HepG2 (cell line): ENCODE measurements around the gene OBSL1. TPM values are rescaled to one million over a fixed set of nuclear protein-coding genes. Genes with fewer than 3 reads are reported as not detected.
A peak's percentile ranks its signal among the peaks of the same experiment; 100 is the strongest.

Source experiments
- HIVEP1 ChIP-seq: sonication (generic); formaldehyde crosslinking; IDR thresholded peaks from 2 replicates; pipeline ENCODE4 v1.4.0; 2020; ENCODE audit warnings: mild to moderate bottlenecking, missing genetic modification reagents
- MEF2D ChIP-seq: sonication (generic); formaldehyde crosslinking; IDR thresholded peaks from 2 replicates; pipeline ENCODE4 v1.5.1; 2020; ENCODE audit warnings: mild to moderate bottlenecking, missing genetic modification reagents
- SCMH1 ChIP-seq: sonication (generic); formaldehyde crosslinking; IDR thresholded peaks from 2 replicates; pipeline ENCODE4 v1.9.0; 2021; ENCODE audit warnings: missing genetic modification reagents, mild to moderate bottlenecking, borderline replicate concordance
- STAG1 ChIP-seq: sonication (generic); formaldehyde crosslinking; IDR thresholded peaks from 2 replicates; pipeline ENCODE4 v1.4.0; 2020; ENCODE audit warnings: missing genetic modification reagents
- ZBTB1 ChIP-seq: sonication (generic); formaldehyde crosslinking; IDR thresholded peaks from 2 replicates; pipeline ENCODE4 v1.4.0; 2020; ENCODE audit warnings: missing genetic modification reagents, borderline replicate concordance
- ZNF367 ChIP-seq: sonication (generic); formaldehyde crosslinking; IDR thresholded peaks from 2 replicates; pipeline ENCODE4 v1.4.0; 2020; ENCODE audit warnings: missing genetic modification reagents, borderline replicate concordance
- polyA plus RNA-seq, 8 experiments: library from polyadenylated mRNA; depleted of rRNA in 3 of 8; stranded (reverse) in 7 of 8; unstranded in 1 of 8; fragments of >200 nt; fragmentation: Illumina TruSeq in 4 of 8; extraction: Trizol in 4 of 8; gene quantifications; 2 replicates each; pipeline versions ENCODE4 v1.2.1 to v1.2.3, GENCODE V29; 2011 to 2016; ENCODE audit warnings: low read depth in 4 of 8, missing spikeins in 1 of 8, mixed read lengths in 1 of 8; ENCODE audit not compliant: insufficient read depth in 1 of 8
- total RNA-seq, 5 experiments: library from RNA; depleted of rRNA; stranded (reverse); fragments of >200 nt; fragmentation: Illumina TruSeq; extraction: Trizol; gene quantifications; 2 replicates each; pipeline ENCODE4 v1.2.3, GENCODE V29; 2016; ENCODE audit warnings: low read depth in 1 of 5
- TF ChIP-seq, protein P1 (sequence below): sonication (generic); formaldehyde crosslinking; IDR thresholded peaks from 2 replicates; pipeline ENCODE4 v1.4.0; 2020; ENCODE audit warnings: mild to moderate bottlenecking, missing genetic modification reagents, borderline replicate concordance
- TF ChIP-seq, protein P2 (sequence below): sonication (generic); formaldehyde crosslinking; IDR thresholded peaks from 2 replicates; pipeline ENCODE4 v1.4.0; 2020; ENCODE audit warnings: missing genetic modification reagents, borderline replicate concordance
- TF ChIP-seq, protein P3 (sequence below): IDR thresholded peaks from 2 replicates; pipeline ENCODE4 v1.6.1; 2016; ENCODE audit warnings: missing compliant biosample characterization, missing genetic modification reagents, borderline replicate concordance
- TF ChIP-seq, protein P4 (sequence below): sonication (generic); formaldehyde crosslinking; IDR thresholded peaks from 2 replicates; pipeline ENCODE4 v1.5.0; 2020; ENCODE audit warnings: mild to moderate bottlenecking, missing genetic modification reagents, borderline replicate concordance

The OBSL1 gene
- total and polyA plus RNA-seq, 2 of the 13 experiments (the other 11 are each of a cell fraction or from before 2014, with no cell fraction given), result 86.7 to 218 TPM

DNA sequence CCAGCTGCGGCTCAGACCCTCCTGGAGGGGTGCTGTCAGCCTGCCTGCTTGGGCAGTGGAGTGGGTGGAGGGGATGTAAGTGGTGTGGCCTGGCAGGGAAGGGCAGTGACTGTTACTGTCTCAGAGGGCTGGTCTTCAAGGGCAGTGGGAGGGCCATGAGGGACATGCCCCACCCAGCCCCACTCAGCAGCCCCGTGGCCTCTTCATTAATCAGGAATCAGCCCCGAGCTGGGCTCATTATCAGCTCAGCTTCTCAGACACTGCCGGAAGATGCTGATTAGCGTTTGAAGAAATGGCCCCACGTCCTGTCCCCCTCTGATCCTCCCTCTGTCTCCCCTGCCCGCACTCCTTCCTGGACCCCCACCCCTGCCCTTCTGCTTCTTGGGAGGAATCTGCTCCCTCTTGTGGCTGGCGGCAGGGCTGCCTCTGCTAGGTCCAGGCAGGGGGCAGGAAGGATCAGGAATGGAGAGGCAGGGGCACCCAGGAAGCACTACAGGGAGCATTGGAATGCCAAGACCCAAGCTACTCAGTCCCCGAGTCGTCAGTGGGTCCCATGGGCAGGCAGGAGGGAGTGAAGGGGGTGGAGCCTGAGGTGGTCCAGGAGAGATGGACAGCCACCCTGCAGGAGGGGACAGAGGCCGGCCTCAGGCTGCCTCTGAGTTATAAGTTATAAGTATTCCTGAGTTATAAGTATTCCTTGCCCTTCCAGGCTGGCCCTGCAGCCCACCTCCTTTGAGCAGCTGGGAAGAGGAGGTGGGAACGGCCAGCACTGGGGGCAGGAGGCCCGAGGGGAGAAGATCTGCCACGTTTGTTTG is 50.1 kb downstream of the OBSL1 start (continued):
- TF ChIP-seq, protein P1, sequence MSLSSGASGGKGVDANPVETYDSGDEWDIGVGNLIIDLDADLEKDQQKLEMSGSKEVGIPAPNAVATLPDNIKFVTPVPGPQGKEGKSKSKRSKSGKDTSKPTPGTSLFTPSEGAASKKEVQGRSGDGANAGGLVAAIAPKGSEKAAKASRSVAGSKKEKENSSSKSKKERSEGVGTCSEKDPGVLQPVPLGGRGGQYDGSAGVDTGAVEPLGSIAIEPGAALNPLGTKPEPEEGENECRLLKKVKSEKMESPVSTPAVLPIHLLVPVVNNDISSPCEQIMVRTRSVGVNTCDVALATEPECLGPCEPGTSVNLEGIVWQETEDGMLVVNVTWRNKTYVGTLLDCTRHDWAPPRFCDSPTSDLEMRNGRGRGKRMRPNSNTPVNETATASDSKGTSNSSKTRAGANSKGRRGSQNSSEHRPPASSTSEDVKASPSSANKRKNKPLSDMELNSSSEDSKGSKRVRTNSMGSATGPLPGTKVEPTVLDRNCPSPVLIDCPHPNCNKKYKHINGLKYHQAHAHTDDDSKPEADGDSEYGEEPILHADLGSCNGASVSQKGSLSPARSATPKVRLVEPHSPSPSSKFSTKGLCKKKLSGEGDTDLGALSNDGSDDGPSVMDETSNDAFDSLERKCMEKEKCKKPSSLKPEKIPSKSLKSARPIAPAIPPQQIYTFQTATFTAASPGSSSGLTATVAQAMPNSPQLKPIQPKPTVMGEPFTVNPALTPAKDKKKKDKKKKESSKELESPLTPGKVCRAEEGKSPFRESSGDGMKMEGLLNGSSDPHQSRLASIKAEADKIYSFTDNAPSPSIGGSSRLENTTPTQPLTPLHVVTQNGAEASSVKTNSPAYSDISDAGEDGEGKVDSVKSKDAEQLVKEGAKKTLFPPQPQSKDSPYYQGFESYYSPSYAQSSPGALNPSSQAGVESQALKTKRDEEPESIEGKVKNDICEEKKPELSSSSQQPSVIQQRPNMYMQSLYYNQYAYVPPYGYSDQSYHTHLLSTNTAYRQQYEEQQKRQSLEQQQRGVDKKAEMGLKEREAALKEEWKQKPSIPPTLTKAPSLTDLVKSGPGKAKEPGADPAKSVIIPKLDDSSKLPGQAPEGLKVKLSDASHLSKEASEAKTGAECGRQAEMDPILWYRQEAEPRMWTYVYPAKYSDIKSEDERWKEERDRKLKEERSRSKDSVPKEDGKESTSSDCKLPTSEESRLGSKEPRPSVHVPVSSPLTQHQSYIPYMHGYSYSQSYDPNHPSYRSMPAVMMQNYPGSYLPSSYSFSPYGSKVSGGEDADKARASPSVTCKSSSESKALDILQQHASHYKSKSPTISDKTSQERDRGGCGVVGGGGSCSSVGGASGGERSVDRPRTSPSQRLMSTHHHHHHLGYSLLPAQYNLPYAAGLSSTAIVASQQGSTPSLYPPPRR (CRISPR knock-in tag), result 0 out of 2 replicates have a peak, but pooled peaks have one; percentile 23
- TF ChIP-seq HIVEP1 (CRISPR knock-in tag), result no peak
- TF ChIP-seq SCMH1 (CRISPR knock-in tag), result no peak
- no peak for TF ChIP-seq MEF2D (CRISPR knock-in tag)
- TF ChIP-seq, protein P2, sequence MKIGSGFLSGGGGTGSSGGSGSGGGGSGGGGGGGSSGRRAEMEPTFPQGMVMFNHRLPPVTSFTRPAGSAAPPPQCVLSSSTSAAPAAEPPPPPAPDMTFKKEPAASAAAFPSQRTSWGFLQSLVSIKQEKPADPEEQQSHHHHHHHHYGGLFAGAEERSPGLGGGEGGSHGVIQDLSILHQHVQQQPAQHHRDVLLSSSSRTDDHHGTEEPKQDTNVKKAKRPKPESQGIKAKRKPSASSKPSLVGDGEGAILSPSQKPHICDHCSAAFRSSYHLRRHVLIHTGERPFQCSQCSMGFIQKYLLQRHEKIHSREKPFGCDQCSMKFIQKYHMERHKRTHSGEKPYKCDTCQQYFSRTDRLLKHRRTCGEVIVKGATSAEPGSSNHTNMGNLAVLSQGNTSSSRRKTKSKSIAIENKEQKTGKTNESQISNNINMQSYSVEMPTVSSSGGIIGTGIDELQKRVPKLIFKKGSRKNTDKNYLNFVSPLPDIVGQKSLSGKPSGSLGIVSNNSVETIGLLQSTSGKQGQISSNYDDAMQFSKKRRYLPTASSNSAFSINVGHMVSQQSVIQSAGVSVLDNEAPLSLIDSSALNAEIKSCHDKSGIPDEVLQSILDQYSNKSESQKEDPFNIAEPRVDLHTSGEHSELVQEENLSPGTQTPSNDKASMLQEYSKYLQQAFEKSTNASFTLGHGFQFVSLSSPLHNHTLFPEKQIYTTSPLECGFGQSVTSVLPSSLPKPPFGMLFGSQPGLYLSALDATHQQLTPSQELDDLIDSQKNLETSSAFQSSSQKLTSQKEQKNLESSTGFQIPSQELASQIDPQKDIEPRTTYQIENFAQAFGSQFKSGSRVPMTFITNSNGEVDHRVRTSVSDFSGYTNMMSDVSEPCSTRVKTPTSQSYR (CRISPR knock-in tag), result 0 out of 2 replicates have a peak, but pooled peaks have one; percentile 10
- TF ChIP-seq, protein P3, sequence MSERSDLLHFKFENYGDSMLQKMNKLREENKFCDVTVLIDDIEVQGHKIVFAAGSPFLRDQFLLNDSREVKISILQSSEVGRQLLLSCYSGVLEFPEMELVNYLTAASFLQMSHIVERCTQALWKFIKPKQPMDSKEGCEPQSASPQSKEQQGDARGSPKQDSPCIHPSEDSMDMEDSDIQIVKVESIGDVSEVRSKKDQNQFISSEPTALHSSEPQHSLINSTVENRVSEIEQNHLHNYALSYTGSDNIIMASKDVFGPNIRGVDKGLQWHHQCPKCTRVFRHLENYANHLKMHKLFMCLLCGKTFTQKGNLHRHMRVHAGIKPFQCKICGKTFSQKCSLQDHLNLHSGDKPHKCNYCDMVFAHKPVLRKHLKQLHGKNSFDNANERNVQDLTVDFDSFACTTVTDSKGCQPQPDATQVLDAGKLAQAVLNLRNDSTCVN, result no peak
- peak; percentile 54 for TF ChIP-seq STAG1 (CRISPR knock-in tag)
- TF ChIP-seq ZNF367 (CRISPR knock-in tag), result no peak
- TF ChIP-seq, protein P4, sequence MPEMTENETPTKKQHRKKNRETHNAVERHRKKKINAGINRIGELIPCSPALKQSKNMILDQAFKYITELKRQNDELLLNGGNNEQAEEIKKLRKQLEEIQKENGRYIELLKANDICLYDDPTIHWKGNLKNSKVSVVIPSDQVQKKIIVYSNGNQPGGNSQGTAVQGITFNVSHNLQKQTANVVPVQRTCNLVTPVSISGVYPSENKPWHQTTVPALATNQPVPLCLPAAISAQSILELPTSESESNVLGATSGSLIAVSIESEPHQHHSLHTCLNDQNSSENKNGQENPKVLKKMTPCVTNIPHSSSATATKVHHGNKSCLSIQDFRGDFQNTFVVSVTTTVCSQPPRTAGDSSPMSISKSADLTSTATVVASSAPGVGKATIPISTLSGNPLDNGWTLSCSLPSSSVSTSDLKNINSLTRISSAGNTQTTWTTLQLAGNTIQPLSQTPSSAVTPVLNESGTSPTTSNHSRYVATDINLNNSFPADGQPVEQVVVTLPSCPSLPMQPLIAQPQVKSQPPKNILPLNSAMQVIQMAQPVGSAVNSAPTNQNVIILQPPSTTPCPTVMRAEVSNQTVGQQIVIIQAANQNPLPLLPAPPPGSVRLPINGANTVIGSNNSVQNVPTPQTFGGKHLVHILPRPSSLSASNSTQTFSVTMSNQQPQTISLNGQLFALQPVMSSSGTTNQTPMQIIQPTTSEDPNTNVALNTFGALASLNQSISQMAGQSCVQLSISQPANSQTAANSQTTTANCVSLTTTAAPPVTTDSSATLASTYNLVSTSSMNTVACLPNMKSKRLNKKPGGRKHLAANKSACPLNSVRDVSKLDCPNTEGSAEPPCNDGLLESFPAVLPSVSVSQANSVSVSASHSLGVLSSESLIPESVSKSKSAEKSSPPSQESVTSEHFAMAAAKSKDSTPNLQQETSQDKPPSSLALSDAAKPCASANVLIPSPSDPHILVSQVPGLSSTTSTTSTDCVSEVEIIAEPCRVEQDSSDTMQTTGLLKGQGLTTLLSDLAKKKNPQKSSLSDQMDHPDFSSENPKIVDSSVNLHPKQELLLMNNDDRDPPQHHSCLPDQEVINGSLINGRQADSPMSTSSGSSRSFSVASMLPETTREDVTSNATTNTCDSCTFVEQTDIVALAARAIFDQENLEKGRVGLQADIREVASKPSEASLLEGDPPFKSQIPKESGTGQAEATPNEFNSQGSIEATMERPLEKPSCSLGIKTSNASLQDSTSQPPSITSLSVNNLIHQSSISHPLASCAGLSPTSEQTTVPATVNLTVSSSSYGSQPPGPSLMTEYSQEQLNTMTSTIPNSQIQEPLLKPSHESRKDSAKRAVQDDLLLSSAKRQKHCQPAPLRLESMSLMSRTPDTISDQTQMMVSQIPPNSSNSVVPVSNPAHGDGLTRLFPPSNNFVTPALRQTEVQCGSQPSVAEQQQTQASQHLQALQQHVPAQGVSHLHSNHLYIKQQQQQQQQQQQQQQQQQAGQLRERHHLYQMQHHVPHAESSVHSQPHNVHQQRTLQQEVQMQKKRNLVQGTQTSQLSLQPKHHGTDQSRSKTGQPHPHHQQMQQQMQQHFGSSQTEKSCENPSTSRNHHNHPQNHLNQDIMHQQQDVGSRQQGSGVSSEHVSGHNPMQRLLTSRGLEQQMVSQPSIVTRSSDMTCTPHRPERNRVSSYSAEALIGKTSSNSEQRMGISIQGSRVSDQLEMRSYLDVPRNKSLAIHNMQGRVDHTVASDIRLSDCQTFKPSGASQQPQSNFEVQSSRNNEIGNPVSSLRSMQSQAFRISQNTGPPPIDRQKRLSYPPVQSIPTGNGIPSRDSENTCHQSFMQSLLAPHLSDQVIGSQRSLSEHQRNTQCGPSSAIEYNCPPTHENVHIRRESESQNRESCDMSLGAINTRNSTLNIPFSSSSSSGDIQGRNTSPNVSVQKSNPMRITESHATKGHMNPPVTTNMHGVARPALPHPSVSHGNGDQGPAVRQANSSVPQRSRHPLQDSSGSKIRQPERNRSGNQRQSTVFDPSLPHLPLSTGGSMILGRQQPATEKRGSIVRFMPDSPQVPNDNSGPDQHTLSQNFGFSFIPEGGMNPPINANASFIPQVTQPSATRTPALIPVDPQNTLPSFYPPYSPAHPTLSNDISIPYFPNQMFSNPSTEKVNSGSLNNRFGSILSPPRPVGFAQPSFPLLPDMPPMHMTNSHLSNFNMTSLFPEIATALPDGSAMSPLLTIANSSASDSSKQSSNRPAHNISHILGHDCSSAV (CRISPR knock-in tag), result no peak
- no peak for TF ChIP-seq ZBTB1 (CRISPR knock-in tag)
